Thyroid gland (tissue), 4 donors: ENCODE measurements around the gene RFLNA. TPM values are rescaled to one million over a fixed set of nuclear protein-coding genes. Genes with fewer than 3 reads are reported as not detected.
"Not testable (repeated sequence)": the region's sequence is repeated elsewhere in the genome, so short reads cannot be mapped to it uniquely, and the experiment has no call there.

Source experiments
- DNase-seq, 2 donors: peaks; one replicate each; pipeline ENCODE4 v3.0.0-alpha.2; 2019
- H3K27ac ChIP-seq, 3 donors: fragments of 200-600 bp; sonication (generic); 1 replicate in 2 of 3; 2 replicates in 1 of 3; pipeline ENCODE4 v1.5.1; 2016 to 2019; ENCODE audit warnings: mild to moderate bottlenecking in 1 of 3, moderate library complexity in 1 of 3
- H3K27me3 ChIP-seq: fragments of 200-600 bp; sonication (generic); one replicate; pipeline ENCODE4 v1.5.1; 2019
- H3K36me3 ChIP-seq, 2 donors: fragments of 200-600 bp; sonication (generic); one replicate each; pipeline ENCODE4 v1.5.1; 2016 to 2019
- H3K4me1 ChIP-seq, 2 donors: fragments of 200-600 bp; sonication (generic); one replicate each; pipeline ENCODE4 v1.5.1; 2017 to 2019
- H3K4me3 ChIP-seq, 3 donors: fragments of 200-600 bp; sonication (generic); replicated peaks in 1 of 3; 1 replicate in 2 of 3; 2 replicates in 1 of 3; pipeline ENCODE4 v1.5.1; 2016; ENCODE audit warnings: mild to moderate bottlenecking in 1 of 3
- H3K9me3 ChIP-seq: fragments of 200-600 bp; sonication (generic); one replicate; pipeline ENCODE4 v1.5.1; 2017
- CTCF ChIP-seq, 6 experiments: fragments of 200-600 bp in 3 of 6; fragments of 450-650 bp in 3 of 6; sonication (generic) in 3 of 6; IDR thresholded peaks; one replicate each; pipeline ENCODE4 v1.5.1; 2016 to 2019; ENCODE audit warnings: antibody characterized with exemption in 6 of 6, mild to moderate bottlenecking in 2 of 6, inconsistent platforms in 1 of 6, moderate library complexity in 1 of 6
- POLR2A ChIP-seq, 2 donors: fragments of 450-650 bp; IDR thresholded peaks; one replicate each; pipeline ENCODE4 v1.6.1; 2017; ENCODE audit warnings: antibody characterized with exemption in 2 of 2, mild to moderate bottlenecking in 2 of 2, moderate library complexity in 1 of 2
- WGBS, 2 donors: methylation state at CpG; one replicate each; pipeline ENCODE4 v1.1.5; 2017; 5-methylcytosine and 5-hydroxymethylcytosine counted together
- intact Hi-C: fragments of 100-400 bp; cut with DNase I; formaldehyde crosslinking; loops from one replicate; pipeline ENCODE4 v1.15.1; 2023
- total RNA-seq, 4 donors: library from RNA; depleted of rRNA; stranded (reverse); fragments of >200 nt; gene quantifications; one replicate each; pipeline ENCODE4 v1.2.3, GENCODE V29; 2016

RFLNA gene
- total RNA-seq, 4 donors from 2014 or later, result 0.40 to 4.5 TPM; not detected in 2

DNA sequence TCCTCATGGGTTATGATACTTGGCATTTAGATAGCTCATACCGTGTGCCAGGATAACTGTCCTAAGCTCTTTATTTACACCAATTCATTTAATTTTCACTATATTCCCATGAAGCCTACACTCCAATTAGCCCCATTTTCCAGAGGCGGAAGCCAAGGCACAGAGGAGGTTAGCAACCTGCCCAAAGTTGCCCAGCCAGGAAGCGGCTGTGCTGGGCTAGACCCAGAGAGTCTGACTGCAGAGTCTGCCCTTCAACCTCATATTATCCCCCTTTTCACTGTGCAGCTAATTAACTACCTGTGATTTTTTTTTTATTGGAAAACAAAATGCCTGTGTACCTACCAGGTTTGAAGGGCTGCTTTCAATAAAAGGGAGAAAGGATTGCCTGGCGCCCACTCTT is 2.5 kb downstream of the RFLNA start:
- 92 to 94% methylated on average over 4 of the region's 4 CpGs for WGBS, 2 donors
- no peak overlapping the region for H3K27ac ChIP-seq

GRCh38 chr12:124297856-124298255 is 3.0 kb downstream of the RFLNA start:
- no peaks in the 10 kb centered on the region for H3K36me3 ChIP-seq
- WGBS, 2 donors, result 84 to 86% methylated on average over 17 to 19 of the region's 19 CpGs
- no peak overlapping the region for H3K4me3 ChIP-seq
- intact Hi-C loops, result no loop called here
- H3K9me3 ChIP-seq, result no peaks in the 10 kb centered on the region
- H3K27me3 ChIP-seq, result peaks cover 6% of the 10 kb centered on the region
- peaks cover 6 to 13% of the 10 kb centered on the region in 2 donors for H3K4me1 ChIP-seq
- H3K27ac ChIP-seq, result no peak overlapping the region
- TF ChIP-seq CTCF (IDR thresholded peaks at IDR 0.05) (no peak), POLR2A (IDR thresholded peaks at IDR 0.05) (no peak)
- DNase-seq, result no peak

More for the DNA sequence above, 2.5 kb downstream of the RFLNA start:
- Histone ChIP-seq H3K9me3 (no peaks in the 10 kb centered on the region), H3K27me3 (peaks cover 6% of the 10 kb centered on the region), H3K36me3 (no peaks in the 10 kb centered on the region), H3K4me3 (no peak overlapping the region), H3K4me1 (peaks cover 6 to 13% of the 10 kb centered on the region in 2 donors)
- no peak for DNase-seq
- TF ChIP-seq CTCF (IDR thresholded peaks at IDR 0.05), result no peak
- TF ChIP-seq POLR2A (IDR thresholded peaks at IDR 0.05), result no peak
- intact Hi-C loops, result no loop called here

GRCh38 chr12:124298685-124299410 is 4.0 kb downstream of the RFLNA start:
- Histone ChIP-seq H3K36me3 (no peaks in the 10 kb centered on the region), H3K4me3 (no peak overlapping the region), H3K4me1 (peaks cover 6 to 13% of the 10 kb centered on the region in 2 donors), H3K9me3 (no peaks in the 10 kb centered on the region), H3K27me3 (peaks cover 6% of the 10 kb centered on the region), H3K27ac (no peak overlapping the region)
- intact Hi-C loops, result no loop called here
- no peak for DNase-seq
- no peak for TF ChIP-seq CTCF (IDR thresholded peaks at IDR 0.05)
- no peak for TF ChIP-seq POLR2A (IDR thresholded peaks at IDR 0.05)
- 94 to 97% methylated on average over 10 of the region's 10 CpGs for WGBS, 2 donors

DNA sequence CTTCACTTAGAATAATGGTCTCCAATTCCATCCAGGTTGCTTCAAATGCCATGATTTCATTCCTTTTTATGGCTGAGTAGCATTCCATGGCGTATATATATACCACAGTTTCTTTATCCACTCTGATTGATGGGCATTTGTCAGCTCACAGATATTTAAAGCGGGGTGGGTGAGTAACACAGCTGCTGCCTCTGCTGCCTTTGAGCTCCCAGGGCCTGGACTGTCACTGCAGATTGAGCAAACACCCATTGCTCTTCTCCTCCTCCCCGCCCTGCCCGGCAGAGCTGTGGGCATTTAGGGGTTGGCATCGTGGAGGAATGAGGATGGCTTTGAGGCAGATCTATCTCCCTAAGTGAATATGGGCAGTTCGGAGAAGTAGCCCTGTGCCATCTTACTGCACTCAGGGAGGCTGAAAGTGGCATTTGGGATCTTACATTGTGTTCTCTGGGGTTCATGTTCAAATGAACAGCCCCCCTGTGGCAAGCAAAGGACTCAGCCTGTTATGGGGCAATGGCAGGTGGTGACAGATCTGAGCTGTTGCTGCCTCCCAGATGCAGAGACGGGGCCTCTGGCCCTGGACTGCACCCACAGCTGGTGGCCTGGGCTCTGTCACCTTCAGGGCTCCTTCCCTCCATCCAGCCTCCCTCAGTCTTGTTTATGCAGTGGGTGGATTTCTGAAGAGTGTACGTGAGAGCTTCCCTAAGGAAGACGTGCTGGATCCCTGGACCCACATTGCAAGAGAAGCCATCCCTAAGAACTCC is 4.9 kb downstream of the RFLNA start:
- TF ChIP-seq CTCF (IDR thresholded peaks at IDR 0.05) (no peak), POLR2A (IDR thresholded peaks at IDR 0.05) (no peak)

GRCh38 chr12:124300657-124301056 is 5.8 kb downstream of the RFLNA start:
- H3K4me1 ChIP-seq, H3K9me3 ChIP-seq, H3K36me3 ChIP-seq, DNase-seq, H3K27ac ChIP-seq, intact Hi-C loops, H3K4me3 ChIP-seq, H3K27me3 ChIP-seq: not testable (repeated sequence)
- 66 to 82% methylated on average over 3 of the region's 3 CpGs for WGBS, 2 donors

More for the DNA sequence above, 4.9 kb downstream of the RFLNA start:
- Histone ChIP-seq H3K27ac (no peak overlapping the region), H3K36me3 (no peaks in the 10 kb centered on the region), H3K4me1 (peaks cover 6 to 13% of the 10 kb centered on the region in 2 donors), H3K9me3 (no peaks in the 10 kb centered on the region), H3K27me3 (peaks cover 6% of the 10 kb centered on the region), H3K4me3 (no peak overlapping the region)
- intact Hi-C loops, result no loop called here
- WGBS, 2 donors, result 79 to 89% methylated on average over 8 to 9 of the region's 9 CpGs
- DNase-seq, result no peak
